ENCODE data around the gene LDB3. TPM values are rescaled to one million over a fixed set of nuclear protein-coding genes. Genes with fewer than 3 reads are reported as not detected.

LDB3 gene
- total RNA-seq, 2 experiments from 2014 or later = 0.05 to 0.08 TPM

DNA sequence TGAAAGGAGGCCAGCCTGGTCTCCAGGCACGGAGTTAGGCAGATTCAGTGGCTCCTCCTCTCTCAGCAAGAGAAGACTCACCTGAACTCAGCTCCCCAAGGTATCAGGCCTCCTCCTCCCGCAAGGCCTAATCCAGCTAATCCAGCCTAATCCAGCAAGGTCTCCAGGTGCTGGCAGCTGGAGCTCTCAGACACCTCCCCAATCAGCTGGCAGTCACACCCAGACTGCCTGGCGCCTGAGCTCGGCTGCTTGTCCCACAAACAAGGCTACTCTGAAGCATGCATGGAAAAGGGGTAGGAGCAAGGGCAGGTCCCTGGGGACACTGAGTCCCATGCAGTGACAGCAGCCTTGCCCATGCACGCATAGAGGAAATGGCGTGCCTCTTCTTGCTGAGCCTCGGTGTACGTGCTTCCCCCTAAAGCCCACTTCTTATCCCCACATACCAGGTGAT lies 17.3 kb upstream of the LDB3 start:
- no peaks in the 10 kb centered on the region for H3K9me3 ChIP-seq (ENCODE audit: control insufficient read depth in 1 of 2, insufficient read depth in 1 of 2, low read length in 2 of 2)
- ChIA-PET CTCF (no interaction called here), POLR2A (no interaction called here)
- ATAC-seq (ENCODE audit: poor library complexity) (no peak), DNase-seq (peak in 1 of 14 experiments; percentile 6)
- H3K27me3 ChIP-seq (ENCODE audit: control insufficient read depth in 1 of 2, insufficient read depth in 2 of 2, low read length in 2 of 2) = no peaks in the 10 kb centered on the region
- no peak overlapping the region for H3K27ac ChIP-seq (ENCODE audit: low read depth in 1 of 2, low read length in 2 of 2)
- no peaks in the 10 kb centered on the region for H3K4me1 ChIP-seq (ENCODE audit: insufficient read depth, low read length)
- no peaks in the 10 kb centered on the region for H3K4me1 Mint-ChIP-seq (ENCODE audit: low read depth)
- H3K4me3 ChIP-seq (ENCODE audit: low read length) = no peak overlapping the region
- TF ChIP-seq, protein P1, sequence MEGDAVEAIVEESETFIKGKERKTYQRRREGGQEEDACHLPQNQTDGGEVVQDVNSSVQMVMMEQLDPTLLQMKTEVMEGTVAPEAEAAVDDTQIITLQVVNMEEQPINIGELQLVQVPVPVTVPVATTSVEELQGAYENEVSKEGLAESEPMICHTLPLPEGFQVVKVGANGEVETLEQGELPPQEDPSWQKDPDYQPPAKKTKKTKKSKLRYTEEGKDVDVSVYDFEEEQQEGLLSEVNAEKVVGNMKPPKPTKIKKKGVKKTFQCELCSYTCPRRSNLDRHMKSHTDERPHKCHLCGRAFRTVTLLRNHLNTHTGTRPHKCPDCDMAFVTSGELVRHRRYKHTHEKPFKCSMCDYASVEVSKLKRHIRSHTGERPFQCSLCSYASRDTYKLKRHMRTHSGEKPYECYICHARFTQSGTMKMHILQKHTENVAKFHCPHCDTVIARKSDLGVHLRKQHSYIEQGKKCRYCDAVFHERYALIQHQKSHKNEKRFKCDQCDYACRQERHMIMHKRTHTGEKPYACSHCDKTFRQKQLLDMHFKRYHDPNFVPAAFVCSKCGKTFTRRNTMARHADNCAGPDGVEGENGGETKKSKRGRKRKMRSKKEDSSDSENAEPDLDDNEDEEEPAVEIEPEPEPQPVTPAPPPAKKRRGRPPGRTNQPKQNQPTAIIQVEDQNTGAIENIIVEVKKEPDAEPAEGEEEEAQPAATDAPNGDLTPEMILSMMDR (IDR thresholded peaks at IDR 0.05) = no peak
- no peak overlapping the region for H3K27ac Mint-ChIP-seq
- H3K27me3 Mint-ChIP-seq = no peaks in the 10 kb centered on the region
- no peaks in the 10 kb centered on the region for H3K36me3 Mint-ChIP-seq (ENCODE audit: low read depth)
- intact Hi-C loops (cut with DNase I, micrococcal nuclease) = no loop called here
- H3K9me3 Mint-ChIP-seq = no peaks in the 10 kb centered on the region
- no peaks in the 10 kb centered on the region for H3K36me3 ChIP-seq (ENCODE audit: insufficient read depth, low read length)
- no peak overlapping the region for H3K4me3 Mint-ChIP-seq

DNA sequence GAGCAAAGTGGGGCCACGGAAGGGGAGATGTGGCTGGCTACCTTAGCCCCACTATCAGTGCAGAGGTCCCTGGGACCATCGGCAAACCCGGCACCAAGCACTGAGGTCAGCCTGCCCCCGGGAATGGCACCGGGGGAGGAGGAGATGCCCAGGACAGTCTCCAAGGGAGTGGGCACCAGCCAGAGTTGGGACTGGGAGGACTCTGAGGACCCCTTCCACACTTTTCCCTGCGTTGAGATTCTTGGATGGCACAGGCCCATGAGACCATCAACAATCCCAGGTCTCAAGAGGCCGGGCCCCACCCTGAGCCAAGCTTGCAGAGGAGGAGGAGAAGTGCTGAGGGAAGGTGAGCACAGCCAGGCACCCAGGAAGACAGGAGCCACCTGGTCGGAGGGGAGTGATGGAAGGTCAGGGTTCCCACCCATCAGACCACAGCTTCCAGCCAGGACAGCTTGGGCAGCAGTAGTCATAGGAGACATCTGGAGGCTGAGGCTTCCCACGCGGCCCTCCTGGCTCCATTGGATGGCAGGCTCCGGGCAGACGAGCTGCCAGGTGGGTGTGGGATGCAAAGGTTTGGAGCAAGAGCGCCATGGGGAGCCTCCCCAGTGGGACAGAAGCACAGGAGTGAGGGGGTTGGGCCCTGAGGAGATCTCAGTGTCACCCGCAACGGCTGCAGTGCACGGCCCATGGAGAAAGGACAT lies 16.5 kb upstream of the LDB3 start:
- intact Hi-C loops (cut with DNase I, micrococcal nuclease) = no loop called here
- H3K9me3 Mint-ChIP-seq = no peaks in the 10 kb centered on the region
- no peaks in the 10 kb centered on the region for H3K4me1 Mint-ChIP-seq (ENCODE audit: low read depth)
- Histone ChIP-seq H3K4me1 (ENCODE audit: insufficient read depth, low read length) (no peaks in the 10 kb centered on the region), H3K36me3 (ENCODE audit: insufficient read depth, low read length) (no peaks in the 10 kb centered on the region), H3K27ac (ENCODE audit: low read depth in 1 of 2, low read length in 2 of 2) (no peak overlapping the region), H3K27me3 (ENCODE audit: control insufficient read depth in 1 of 2, insufficient read depth in 2 of 2, low read length in 2 of 2) (no peaks in the 10 kb centered on the region), H3K4me3 (ENCODE audit: low read length) (no peak overlapping the region), H3K9me3 (ENCODE audit: control insufficient read depth in 1 of 2, insufficient read depth in 1 of 2, low read length in 2 of 2) (no peaks in the 10 kb centered on the region)
- no peak overlapping the region for H3K4me3 Mint-ChIP-seq
- TF ChIP-seq, protein P1 (IDR thresholded peaks at IDR 0.05) = no peak
- no peak overlapping the region for H3K27ac Mint-ChIP-seq
- ATAC-seq (ENCODE audit: poor library complexity) = no peak
- no peaks in the 10 kb centered on the region for H3K27me3 Mint-ChIP-seq
- peak in 1 of 14 experiments; percentile 4 for DNase-seq
- no peaks in the 10 kb centered on the region for H3K36me3 Mint-ChIP-seq (ENCODE audit: low read depth)
- ChIA-PET CTCF (no interaction called here), POLR2A (no interaction called here)

DNA sequence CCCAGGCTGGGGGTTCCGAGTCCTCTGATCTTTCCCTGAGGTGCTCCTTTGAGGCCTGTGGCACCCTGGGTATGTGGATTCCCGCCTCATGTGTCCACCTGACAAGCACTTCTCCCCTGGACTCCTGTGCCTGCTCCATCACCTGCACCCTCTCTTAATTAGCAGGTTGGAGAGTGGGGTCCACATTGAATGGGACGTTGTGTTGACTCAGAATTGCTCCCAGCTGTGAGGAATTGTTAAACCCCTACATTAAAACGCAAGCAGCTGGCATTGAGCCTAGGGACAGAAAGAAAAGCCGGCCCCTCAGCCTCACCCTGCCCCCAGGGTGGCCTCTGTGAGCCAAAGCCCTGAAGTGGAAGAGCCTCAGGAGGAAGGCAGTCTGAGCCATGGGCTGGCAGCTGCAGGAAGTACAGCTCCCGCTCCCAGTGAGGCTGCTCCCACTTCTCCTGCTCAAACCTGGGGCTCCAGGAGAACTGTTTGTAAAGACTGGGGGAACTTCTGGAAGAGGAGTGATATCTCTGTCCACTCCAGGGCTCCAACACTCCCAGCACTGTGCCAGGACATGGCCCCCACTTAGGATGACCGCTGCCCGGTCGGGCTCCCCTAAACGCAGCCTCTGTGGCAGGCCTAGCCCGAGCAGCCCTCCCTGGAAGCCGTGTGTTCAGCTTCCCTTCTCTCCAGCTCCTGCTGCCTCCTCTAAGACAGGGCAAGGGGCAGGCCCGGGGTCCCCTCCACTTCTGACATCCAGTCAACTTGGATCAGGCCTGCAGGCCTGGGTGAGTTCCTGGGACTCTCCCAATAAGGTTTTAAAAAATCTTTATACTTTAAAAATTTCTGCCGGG lies 15.7 kb upstream of the LDB3 start:
- Mint-ChIP-seq H3K27me3 (no peaks in the 10 kb centered on the region), H3K9me3 (no peaks in the 10 kb centered on the region), H3K4me3 (no peak overlapping the region), H3K36me3 (ENCODE audit: low read depth) (no peaks in the 10 kb centered on the region), H3K27ac (no peak overlapping the region), H3K4me1 (ENCODE audit: low read depth) (no peaks in the 10 kb centered on the region)
- Histone ChIP-seq H3K27me3 (ENCODE audit: control insufficient read depth in 1 of 2, insufficient read depth in 2 of 2, low read length in 2 of 2) (no peaks in the 10 kb centered on the region), H3K9me3 (ENCODE audit: control insufficient read depth in 1 of 2, insufficient read depth in 1 of 2, low read length in 2 of 2) (no peaks in the 10 kb centered on the region), H3K4me1 (ENCODE audit: insufficient read depth, low read length) (no peaks in the 10 kb centered on the region), H3K27ac (ENCODE audit: low read depth in 1 of 2, low read length in 2 of 2) (no peak overlapping the region), H3K4me3 (ENCODE audit: low read length) (no peak overlapping the region), H3K36me3 (ENCODE audit: insufficient read depth, low read length) (no peaks in the 10 kb centered on the region)
- intact Hi-C loops (cut with DNase I, micrococcal nuclease) = no loop called here
- CTCF ChIA-PET = no interaction called here
- DNase-seq = peak in 2 of 14 experiments; percentile 4 to 27
- POLR2A ChIA-PET = no interaction called here
- no peak for ATAC-seq (ENCODE audit: poor library complexity)
- TF ChIP-seq, protein P1 (IDR thresholded peaks at IDR 0.05) = no peak

Measured in CD4-positive, alpha-beta T cell (primary cell).